ENCODE results near the gene NXF1.
"Not testable (repeated sequence)": the region's sequence is repeated elsewhere in the genome, so short reads cannot be mapped to it uniquely, and the experiment has no call there.

Gene NXF1

GRCh38 chr11:62805076-62805892, at the start of gene NXF1:
NXF1 (minus strand) TSS chr11:62805440; CDS start chr11:62805356, 84 bp downstream.
- DNase-seq (ENCODE audit: low read depth in 2 of 2): peak; percentile 88 to 93

GRCh38 chr11:62854013-62854824, 49.0 kb upstream of the NXF1 start:
- DNase-seq (ENCODE audit: low read depth in 2 of 2): no peak

GRCh38 chr11:62853279-62853965, 48.2 kb upstream of the NXF1 start:
- no peak for DNase-seq (ENCODE audit: low read depth in 2 of 2)

GRCh38 chr11:62852523-62853188, 47.4 kb upstream of the NXF1 start:
- no peak for DNase-seq (ENCODE audit: low read depth in 2 of 2)

- no peak for DNase-seq (ENCODE audit: low read depth in 2 of 2)
These were observed 46.7 kb upstream of the NXF1 start for GRCh38 chr11:62851807-62852522.

GRCh38 chr11:62850911-62851806, 45.9 kb upstream of the NXF1 start:
- no peak for DNase-seq (ENCODE audit: low read depth in 2 of 2)

GRCh38 chr11:62847767-62848314, 42.6 kb upstream of the NXF1 start:
- no peak for DNase-seq (ENCODE audit: low read depth in 2 of 2)

GRCh38 chr11:62846177-62846576, 40.9 kb upstream of the NXF1 start:
- no peak for DNase-seq (ENCODE audit: low read depth in 2 of 2)

- DNase-seq (ENCODE audit: low read depth in 2 of 2): no peak
These were observed 38.9 kb upstream of the NXF1 start for GRCh38 chr11:62844154-62844553.

- DNase-seq (ENCODE audit: low read depth in 2 of 2): no peak
These were observed 38.2 kb upstream of the NXF1 start for GRCh38 chr11:62843466-62843865.

- DNase-seq (ENCODE audit: low read depth in 2 of 2): not testable (repeated sequence)
These were observed 37.7 kb upstream of the NXF1 start for GRCh38 chr11:62842891-62843290.

- DNase-seq (ENCODE audit: low read depth in 2 of 2): no peak
These were observed 37.0 kb upstream of the NXF1 start for GRCh38 chr11:62842171-62842741.

- peak; percentile 78 to 80 for DNase-seq (ENCODE audit: low read depth in 2 of 2)
These were observed 36.3 kb upstream of the NXF1 start for GRCh38 chr11:62841361-62842170.

GRCh38 chr11:62840721-62841360, 35.6 kb upstream of the NXF1 start:
- DNase-seq (ENCODE audit: low read depth in 2 of 2): peak; percentile 71 to 84

GRCh38 chr11:62839050-62839945, 34.1 kb upstream of the NXF1 start, which contains the start of gene WDR74:
WDR74 (minus strand) TSS chr11:62839590; CDS start chr11:62839570, 20 bp downstream.
- DNase-seq (ENCODE audit: low read depth in 2 of 2): peak; percentile 88

- DNase-seq (ENCODE audit: low read depth in 2 of 2): no peak
These were observed 30.1 kb upstream of the NXF1 start for GRCh38 chr11:62835336-62835735.

Data from stimulated activated CD4-positive, alpha-beta T cell treated with anti-CD3 and anti-CD28 coated beads, Interleukin-15, amount 100 ng/mL, for 48 hours (primary cell).